Lung (tissue), 12 donors: ENCODE results near the gene KRTAP10-11. TPM values are rescaled to one million over a fixed set of nuclear protein-coding genes. Genes with fewer than 3 reads are reported as not detected.
"Not testable (repeated sequence)": the region's sequence is repeated elsewhere in the genome, so short reads cannot be mapped to it uniquely, and the experiment has no call there.

Experiments
- ATAC-seq: fragments of 200-7000 bp; cut with Tn5 transposase; one replicate; pipeline ENCODE4 v1.9.1; 2020; ENCODE audit warnings: moderate number of reproducible peaks; ENCODE audit not compliant: insufficient read depth, low FRiP score
- DNase-seq, 3 donors: peaks; one replicate each; pipeline ENCODE4 v3.0.0-alpha.2; 2013 to 2017
- H3K27ac ChIP-seq, 2 donors: one replicate each; pipeline ENCODE4 v1.5.1; 2013; ENCODE audit warnings: mild to moderate bottlenecking in 2 of 2, moderate library complexity in 2 of 2, control low read depth in 1 of 2, inconsistent platforms in 1 of 2, low read depth in 1 of 2, low read length in 1 of 2
- H3K27me3 ChIP-seq, 3 donors: one replicate each; pipeline ENCODE4 v1.5.1; 2013; ENCODE audit warnings: low read length in 2 of 3; ENCODE audit not compliant: control insufficient read depth in 3 of 3, insufficient read depth in 3 of 3
- H3K36me3 ChIP-seq, 4 donors: one replicate each; pipeline ENCODE4 v1.5.1; 2013; ENCODE audit warnings: low read length in 4 of 4, mild to moderate bottlenecking in 1 of 4, moderate library complexity in 1 of 4; ENCODE audit not compliant: control insufficient read depth in 4 of 4, insufficient read depth in 4 of 4
- H3K4me1 ChIP-seq, 5 donors: one replicate each; pipeline ENCODE4 v1.5.1; 2013; ENCODE audit warnings: low read length in 5 of 5, mild to moderate bottlenecking in 2 of 5, moderate library complexity in 1 of 5; ENCODE audit not compliant: control insufficient read depth in 5 of 5, insufficient read depth in 5 of 5
- H3K4me3 ChIP-seq: one replicate; pipeline ENCODE4 v1.5.1; 2013; ENCODE audit warnings: mild to moderate bottlenecking, control low read depth, moderate library complexity
- H3K9ac ChIP-seq, 2 donors: one replicate each; pipeline ENCODE4 v1.5.1; 2013; ENCODE audit warnings: low read length in 2 of 2, control low read depth in 1 of 2; ENCODE audit not compliant: insufficient read depth in 1 of 2
- H3K9me3 ChIP-seq, 4 donors: one replicate each; pipeline ENCODE4 v1.5.1; 2013; ENCODE audit warnings: low read length in 3 of 4, mild to moderate bottlenecking in 1 of 4, moderate library complexity in 1 of 4; ENCODE audit not compliant: control insufficient read depth in 4 of 4, insufficient read depth in 3 of 4
- WGBS, 2 donors: extraction: QIAGEN DNeasy Blood & Tissue Kit; methylation state at CpG; one replicate each; pipeline ENCODE4 v1.1.7; 2013; 5-methylcytosine and 5-hydroxymethylcytosine counted together
- polyA plus RNA-seq, 2 donors: library from polyadenylated mRNA; stranded (reverse); fragments of 200-250 nt; gene quantifications; one replicate each; pipeline ENCODE4 v1.2.1, GENCODE V29; 2013
- total RNA-seq, 2 donors: library from RNA; depleted of rRNA in 1 of 2; stranded (reverse); fragments of >200 nt in 1 of 2; gene quantifications; one replicate each; pipeline ENCODE4 v1.2.1, GENCODE V29; 2014 to 2021
- TF ChIP-seq, protein P1 (sequence below): IDR thresholded peaks from 2 replicates; pipeline ENCODE4 v1.5.1; 2012; ENCODE audit warnings: mild to moderate bottlenecking; ENCODE audit errors: control extremely low read depth, extremely low read depth
- donor health status: control.
- donor health status: control.
- donor health status: Bipolar disorder and iron deficiency.
- donor health status: healthy.
- donor health status: DM: yes; HTN: yes; CAD: no.

Gene KRTAP10-11
- total and polyA plus RNA-seq, 4 donors, result not detected

DNA sequence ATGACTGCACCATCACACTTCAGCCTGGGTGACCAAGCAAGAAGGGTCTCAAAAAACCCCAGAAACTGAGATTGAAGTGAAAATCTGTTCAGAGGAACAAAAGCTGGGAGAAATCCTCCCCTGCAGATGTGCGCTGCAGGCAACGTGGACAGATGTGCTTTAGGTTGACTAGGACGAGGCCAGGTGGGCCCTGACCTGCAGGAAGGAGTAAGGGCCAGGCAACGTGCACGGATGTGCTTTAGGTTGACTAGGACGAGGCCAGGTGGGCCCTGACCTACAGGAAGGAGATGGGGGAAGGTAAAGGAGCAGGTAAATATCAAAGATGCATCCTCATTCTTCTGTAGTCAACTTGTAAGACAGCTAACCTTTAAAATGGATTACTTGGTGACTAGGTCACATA is 38.3 kb downstream of the KRTAP10-11 start:
- H3K27ac ChIP-seq, result no peak overlapping the region
- no peak overlapping the region for H3K4me3 ChIP-seq
- 76 to 82% methylated on average over 6 of the region's 6 CpGs for WGBS, 2 donors
- H3K9me3 ChIP-seq, result peaks cover 0 to 4% (median 0%) of the 10 kb centered on the region in 4 donors
- no peaks in the 10 kb centered on the region for H3K36me3 ChIP-seq
- TF ChIP-seq, protein P1, sequence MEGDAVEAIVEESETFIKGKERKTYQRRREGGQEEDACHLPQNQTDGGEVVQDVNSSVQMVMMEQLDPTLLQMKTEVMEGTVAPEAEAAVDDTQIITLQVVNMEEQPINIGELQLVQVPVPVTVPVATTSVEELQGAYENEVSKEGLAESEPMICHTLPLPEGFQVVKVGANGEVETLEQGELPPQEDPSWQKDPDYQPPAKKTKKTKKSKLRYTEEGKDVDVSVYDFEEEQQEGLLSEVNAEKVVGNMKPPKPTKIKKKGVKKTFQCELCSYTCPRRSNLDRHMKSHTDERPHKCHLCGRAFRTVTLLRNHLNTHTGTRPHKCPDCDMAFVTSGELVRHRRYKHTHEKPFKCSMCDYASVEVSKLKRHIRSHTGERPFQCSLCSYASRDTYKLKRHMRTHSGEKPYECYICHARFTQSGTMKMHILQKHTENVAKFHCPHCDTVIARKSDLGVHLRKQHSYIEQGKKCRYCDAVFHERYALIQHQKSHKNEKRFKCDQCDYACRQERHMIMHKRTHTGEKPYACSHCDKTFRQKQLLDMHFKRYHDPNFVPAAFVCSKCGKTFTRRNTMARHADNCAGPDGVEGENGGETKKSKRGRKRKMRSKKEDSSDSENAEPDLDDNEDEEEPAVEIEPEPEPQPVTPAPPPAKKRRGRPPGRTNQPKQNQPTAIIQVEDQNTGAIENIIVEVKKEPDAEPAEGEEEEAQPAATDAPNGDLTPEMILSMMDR, result no peak
- no peak for ATAC-seq
- peaks cover 0 to 11% (median 10%) of the 10 kb centered on the region in 3 donors for H3K27me3 ChIP-seq
- no peak overlapping the region for H3K9ac ChIP-seq
- DNase-seq, result no peak
- H3K4me1 ChIP-seq, result no peaks in the 10 kb centered on the region

DNA sequence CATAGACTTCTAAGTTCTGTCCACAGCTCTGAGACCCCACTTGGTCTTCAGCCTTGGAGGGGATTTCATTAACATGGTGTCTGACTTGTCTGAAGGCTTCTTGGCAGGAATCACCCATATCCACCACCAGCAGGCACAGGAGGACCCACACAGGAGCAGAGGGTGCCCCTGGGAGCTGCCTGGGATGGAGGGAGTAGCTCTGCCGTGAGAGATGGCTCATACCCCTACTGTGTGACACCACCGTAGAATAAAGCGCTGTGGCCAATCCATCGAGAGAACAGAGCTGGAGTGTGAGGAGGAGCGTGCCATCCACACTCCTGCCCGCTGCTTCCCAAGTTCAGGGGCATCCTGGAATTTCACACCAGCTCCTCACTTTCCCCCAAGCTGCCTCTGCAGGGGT is 38.8 kb downstream of the KRTAP10-11 start:
- not testable (repeated sequence) for H3K4me3 ChIP-seq, H3K9ac ChIP-seq, H3K9me3 ChIP-seq, ATAC-seq, DNase-seq, H3K4me1 ChIP-seq, H3K27ac ChIP-seq, H3K36me3 ChIP-seq
- 90 to 93% methylated on average over 6 of the region's 6 CpGs for WGBS, 2 donors
- peaks cover 0 to 11% (median 10%) of the 10 kb centered on the region in 3 donors for H3K27me3 ChIP-seq

DNA sequence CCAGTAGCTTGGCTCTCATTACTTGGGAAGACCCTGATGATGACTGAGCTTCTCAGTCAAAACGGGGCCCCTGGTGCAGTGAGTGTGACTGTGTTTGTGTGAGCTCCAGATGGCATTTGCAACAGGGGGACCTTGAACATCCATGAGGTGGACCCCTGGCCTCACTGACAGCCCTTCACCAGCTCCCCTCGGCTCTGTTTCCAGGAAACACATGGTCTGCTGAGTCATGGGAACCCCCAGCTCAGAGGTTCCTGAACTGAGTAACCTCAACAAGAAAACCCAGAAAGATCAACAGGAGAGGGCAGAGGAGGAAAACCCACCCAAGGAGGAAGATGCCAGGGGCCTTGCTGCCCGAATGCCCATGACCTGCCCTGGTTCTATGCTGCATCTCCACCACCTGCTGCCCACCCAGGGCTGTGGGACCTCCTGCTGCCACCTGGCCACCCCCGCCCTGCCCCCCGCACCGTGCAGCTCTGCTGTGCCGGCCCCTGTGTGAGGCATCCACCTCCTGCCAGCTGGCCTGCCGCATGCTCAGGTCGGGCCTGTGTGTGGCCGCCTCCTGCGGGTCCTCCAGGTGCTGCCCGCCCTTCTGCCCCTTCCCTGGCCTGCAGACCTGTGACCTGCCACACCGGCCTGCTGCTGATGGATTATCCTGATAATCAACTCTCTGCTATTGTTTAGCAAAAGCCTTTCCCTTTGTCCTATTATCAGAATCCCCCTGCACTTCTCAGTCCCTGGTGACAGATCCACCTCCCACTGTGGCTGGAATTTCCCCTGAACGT is 40.0 kb downstream of the KRTAP10-11 start:
- Histone ChIP-seq H3K4me1 (no peaks in the 10 kb centered on the region), H3K27ac (no peak overlapping the region), H3K4me3 (no peak overlapping the region), H3K27me3 (peaks cover 0 to 18% (median 10%) of the 10 kb centered on the region in 3 donors), H3K9me3 (peaks cover 0 to 4% (median 0%) of the 10 kb centered on the region in 4 donors), H3K36me3 (no peaks in the 10 kb centered on the region), H3K9ac (no peak overlapping the region)
- TF ChIP-seq, protein P1, result no peak
- 30 to 40% methylated on average over 13 to 14 of the region's 14 CpGs for WGBS, 2 donors
- DNase-seq (peak in 1 of 3 donors; percentile 7), ATAC-seq (no peak)

DNA sequence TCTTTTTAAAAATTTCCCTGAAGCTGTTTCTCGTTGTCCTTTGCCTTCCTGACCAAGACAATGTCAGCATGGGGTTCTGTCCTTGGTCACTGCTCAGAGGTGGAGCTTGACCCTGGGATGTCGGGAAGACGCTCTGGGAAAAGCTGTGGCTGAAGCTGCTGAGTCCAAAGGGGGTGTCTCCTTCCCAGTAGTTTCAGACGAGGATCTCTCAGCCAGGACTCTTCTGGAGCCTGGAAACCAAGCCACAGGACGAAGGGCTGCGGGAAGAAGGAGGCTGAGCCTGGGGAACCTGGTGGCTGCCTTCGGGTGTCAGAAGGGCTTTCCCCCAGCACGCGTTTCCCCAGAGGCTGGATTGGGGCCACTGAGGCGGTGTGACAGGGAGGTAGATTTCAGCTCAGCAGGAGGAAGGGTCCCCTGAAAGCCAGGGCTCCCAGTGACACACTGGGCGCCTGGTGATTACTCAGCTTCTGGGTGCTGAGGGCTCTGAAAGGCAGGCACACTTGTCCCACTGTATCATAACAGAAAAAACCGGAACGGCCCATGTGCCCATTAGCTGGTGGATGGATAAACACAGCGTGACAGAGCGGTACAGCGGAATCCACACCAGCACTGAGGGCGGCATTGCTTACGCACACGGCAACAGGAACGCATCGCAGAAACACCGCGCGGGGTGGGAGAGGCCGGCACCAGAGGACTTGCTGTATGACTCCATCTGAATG is 40.8 kb downstream of the KRTAP10-11 start:
- DNase-seq (no peak), ATAC-seq (no peak)
- TF ChIP-seq, protein P1, result no peak
- no peak overlapping the region for H3K27ac ChIP-seq
- H3K4me3 ChIP-seq, result no peak overlapping the region
- no peaks in the 10 kb centered on the region for H3K4me1 ChIP-seq
- H3K36me3 ChIP-seq, result no peaks in the 10 kb centered on the region
- no peak overlapping the region for H3K9ac ChIP-seq
- 72 to 83% methylated on average over 25 of the region's 25 CpGs for WGBS, 2 donors
- peaks cover 0 to 4% (median 0%) of the 10 kb centered on the region in 4 donors for H3K9me3 ChIP-seq
- H3K27me3 ChIP-seq, result peaks cover 0 to 18% (median 10%) of the 10 kb centered on the region in 3 donors
